Tibial nerve (tissue), 4 donors: ENCODE measurements around the gene DDX54. TPM values are rescaled to one million over a fixed set of nuclear protein-coding genes. Genes with fewer than 3 reads are reported as not detected.
"Not testable (repeated sequence)": the region's sequence is repeated elsewhere in the genome, so short reads cannot be mapped to it uniquely, and the experiment has no call there.

Experiments
- DNase-seq, 2 donors: peaks; one replicate each; pipeline ENCODE4 v3.0.0-alpha.2; 2019; ENCODE audit warnings: low spot score in 2 of 2
- H3K27ac ChIP-seq, 4 donors: fragments of 200-600 bp; sonication (generic) in 3 of 4; one replicate each; pipeline ENCODE4 v1.5.1; 2017 to 2019; ENCODE audit warnings: mild to moderate bottlenecking in 1 of 4
- H3K27me3 ChIP-seq, 2 donors: fragments of 200-600 bp; sonication (generic) in 1 of 2; one replicate each; pipeline versions ENCODE4 v1.5.1 to v1.6.0; 2017 to 2019
- H3K36me3 ChIP-seq, 3 donors: fragments of 200-600 bp; sonication (generic); one replicate each; pipeline ENCODE4 v1.5.1; 2018 to 2019
- H3K4me1 ChIP-seq, 4 donors: fragments of 200-600 bp; sonication (generic) in 3 of 4; one replicate each; pipeline ENCODE4 v1.5.1; 2017 to 2019
- H3K4me3 ChIP-seq, 4 donors: fragments of 200-600 bp; sonication (generic) in 3 of 4; one replicate each; pipeline ENCODE4 v1.5.1; 2017 to 2019; ENCODE audit warnings: mild to moderate bottlenecking in 1 of 4, moderate library complexity in 1 of 4
- H3K9me3 ChIP-seq, 4 donors: fragments of 200-600 bp; sonication (generic) in 3 of 4; one replicate each; pipeline ENCODE4 v1.5.1; 2017 to 2019
- EP300 ChIP-seq, 2 donors: sonication (generic); formaldehyde crosslinking; IDR thresholded peaks; one replicate each; pipeline ENCODE4 v1.6.1; 2017; ENCODE audit warnings: antibody characterized with exemption in 2 of 2, mild to moderate bottlenecking in 1 of 2
- POLR2A ChIP-seq, 2 donors: fragments of 450-650 bp; IDR thresholded peaks; one replicate each; pipeline ENCODE4 v1.6.1; 2017; ENCODE audit warnings: antibody characterized with exemption in 2 of 2, mild to moderate bottlenecking in 2 of 2, moderate library complexity in 2 of 2
- WGBS, 2 donors: methylation state at CpG; one replicate each; pipeline ENCODE4 v1.1.5; 2018; 5-methylcytosine and 5-hydroxymethylcytosine counted together
- total RNA-seq, 4 donors: library from RNA; depleted of rRNA; stranded (reverse); fragments of >200 nt; gene quantifications; one replicate each; pipeline ENCODE4 v1.1.0, GENCODE V29; 2016
- TF ChIP-seq, protein P1 (sequence below), 5 experiments: fragments of 200-600 bp in 3 of 5; fragments of 450-650 bp in 2 of 5; sonication (generic) in 3 of 5; IDR thresholded peaks; one replicate each; pipeline ENCODE4 v1.5.1; 2016 to 2019; ENCODE audit warnings: antibody characterized with exemption in 5 of 5, mild to moderate bottlenecking in 3 of 5, moderate library complexity in 2 of 5

DDX54 gene
- total RNA-seq, 4 donors from 2014 or later = 49.4 to 105 (median 83.0) TPM

- 46 to 49% methylated on average over 9 of the region's 9 CpGs for WGBS, 2 donors
- H3K4me3 ChIP-seq = no peak overlapping the region
- TF ChIP-seq POLR2A (IDR thresholded peaks at IDR 0.05) (no peak), EP300 (IDR thresholded peaks at IDR 0.05) (no peak)
- TF ChIP-seq, protein P1, sequence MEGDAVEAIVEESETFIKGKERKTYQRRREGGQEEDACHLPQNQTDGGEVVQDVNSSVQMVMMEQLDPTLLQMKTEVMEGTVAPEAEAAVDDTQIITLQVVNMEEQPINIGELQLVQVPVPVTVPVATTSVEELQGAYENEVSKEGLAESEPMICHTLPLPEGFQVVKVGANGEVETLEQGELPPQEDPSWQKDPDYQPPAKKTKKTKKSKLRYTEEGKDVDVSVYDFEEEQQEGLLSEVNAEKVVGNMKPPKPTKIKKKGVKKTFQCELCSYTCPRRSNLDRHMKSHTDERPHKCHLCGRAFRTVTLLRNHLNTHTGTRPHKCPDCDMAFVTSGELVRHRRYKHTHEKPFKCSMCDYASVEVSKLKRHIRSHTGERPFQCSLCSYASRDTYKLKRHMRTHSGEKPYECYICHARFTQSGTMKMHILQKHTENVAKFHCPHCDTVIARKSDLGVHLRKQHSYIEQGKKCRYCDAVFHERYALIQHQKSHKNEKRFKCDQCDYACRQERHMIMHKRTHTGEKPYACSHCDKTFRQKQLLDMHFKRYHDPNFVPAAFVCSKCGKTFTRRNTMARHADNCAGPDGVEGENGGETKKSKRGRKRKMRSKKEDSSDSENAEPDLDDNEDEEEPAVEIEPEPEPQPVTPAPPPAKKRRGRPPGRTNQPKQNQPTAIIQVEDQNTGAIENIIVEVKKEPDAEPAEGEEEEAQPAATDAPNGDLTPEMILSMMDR (IDR thresholded peaks at IDR 0.05) = no peak
- H3K4me1 ChIP-seq = no peaks in the 10 kb centered on the region
- H3K27me3 ChIP-seq = peaks cover 0 to 18% of the 10 kb centered on the region in 2 donors
- H3K27ac ChIP-seq = peak overlapping the region in 1 of 4 donors; percentile 80
- DNase-seq = no peak
- no peaks in the 10 kb centered on the region for H3K36me3 ChIP-seq
- peaks cover 0 to 3% (median 0%) of the 10 kb centered on the region in 4 donors for H3K9me3 ChIP-seq
Observed at GRCh38 chr12:113128802-113129663, 56.2 kb downstream of the DDX54 start.

- Histone ChIP-seq H3K4me3 (no peak overlapping the region), H3K27ac (no peak overlapping the region), H3K27me3 (peaks cover 0 to 14% of the 10 kb centered on the region in 2 donors), H3K9me3 (peaks cover 0 to 14% (median 0%) of the 10 kb centered on the region in 4 donors), H3K4me1 (no peaks in the 10 kb centered on the region), H3K36me3 (no peaks in the 10 kb centered on the region)
- DNase-seq = no peak
- 29 to 38% methylated on average over 12 to 15 of the region's 15 CpGs for WGBS, 2 donors
- no peak for TF ChIP-seq POLR2A (IDR thresholded peaks at IDR 0.05)
- no peak for TF ChIP-seq EP300 (IDR thresholded peaks at IDR 0.05)
Observed at GRCh38 chr12:113127791-113128199, 57.5 kb downstream of the DDX54 start.

GRCh38 chr12:113120670-113121370 is 64.5 kb downstream of the DDX54 start:
- Histone ChIP-seq H3K4me1 (no peaks in the 10 kb centered on the region), H3K27ac (no peak overlapping the region)
- 75 to 76% methylated on average over 3 of the region's 3 CpGs for WGBS, 2 donors

GRCh38 chr12:113119980-113120669 is 65.2 kb downstream of the DDX54 start:
- Histone ChIP-seq H3K4me1 (no peaks in the 10 kb centered on the region), H3K36me3 (no peaks in the 10 kb centered on the region), H3K27me3 (peaks cover 0 to 10% of the 10 kb centered on the region in 2 donors), H3K27ac (no peak overlapping the region), H3K9me3 (peaks cover 0 to 18% (median 0%) of the 10 kb centered on the region in 4 donors), H3K4me3 (no peak overlapping the region)
- TF ChIP-seq, protein P1 (IDR thresholded peaks at IDR 0.05) = no peak
- TF ChIP-seq POLR2A (IDR thresholded peaks at IDR 0.05) (no peak), EP300 (IDR thresholded peaks at IDR 0.05) (no peak)
- 26 to 40% methylated on average over 4 of the region's 4 CpGs for WGBS, 2 donors
- DNase-seq = no peak

More at GRCh38 chr12:113120670-113121370, 64.5 kb downstream of the DDX54 start:
- H3K27me3 ChIP-seq = peaks cover 0 to 10% of the 10 kb centered on the region in 2 donors
- no peaks in the 10 kb centered on the region for H3K36me3 ChIP-seq
- no peak for DNase-seq
- no peak for TF ChIP-seq POLR2A (IDR thresholded peaks at IDR 0.05)
- TF ChIP-seq EP300 (IDR thresholded peaks at IDR 0.05) = no peak
- TF ChIP-seq, protein P1 (IDR thresholded peaks at IDR 0.05) = no peak
- no peak overlapping the region for H3K4me3 ChIP-seq
- H3K9me3 ChIP-seq = peaks cover 0 to 19% (median 0%) of the 10 kb centered on the region in 4 donors

GRCh38 chr12:113118142-113118541 is 67.1 kb downstream of the DDX54 start:
- Histone ChIP-seq H3K27me3 (peaks cover 0 to 10% of the 10 kb centered on the region in 2 donors), H3K4me1 (no peaks in the 10 kb centered on the region), H3K36me3 (no peaks in the 10 kb centered on the region), H3K27ac (no peak overlapping the region), H3K4me3 (no peak overlapping the region), H3K9me3 (peaks cover 0 to 10% (median 0%) of the 10 kb centered on the region in 4 donors)
- TF ChIP-seq, protein P1 (IDR thresholded peaks at IDR 0.05) = no peak
- TF ChIP-seq EP300 (IDR thresholded peaks at IDR 0.05) (no peak), POLR2A (IDR thresholded peaks at IDR 0.05) (no peak)
- WGBS, 2 donors = 96% methylated on average over 1 of the region's 1 CpG
- no peak for DNase-seq

- H3K36me3 ChIP-seq, H3K9me3 ChIP-seq, H3K4me1 ChIP-seq, H3K27ac ChIP-seq, H3K4me3 ChIP-seq, DNase-seq, H3K27me3 ChIP-seq: not testable (repeated sequence)
- WGBS, 2 donors = 68 to 75% methylated on average over 8 of the region's 8 CpGs
Observed at GRCh38 chr12:113117684-113118083, 67.6 kb downstream of the DDX54 start.
